HCT116 (cell line): ENCODE data around the gene PLCL2. TPM values are rescaled to one million over a fixed set of nuclear protein-coding genes. Genes with fewer than 3 reads are reported as not detected.

Source experiments
- ATAC-seq: fragments of 200-7000 bp; cut with Tn5 transposase; 2 replicates; pipeline ENCODE4 v1.9.1; 2020; ENCODE audit warnings: mild to moderate bottlenecking, moderate library complexity
- BruUV-seq: library from RNA; stranded (reverse); fragments of 400-500 nt; replicated peaks from 2 replicates; lab custom pipeline; 2021; lab: Mats Ljungman, UMichigan
- CTCF ChIA-PET: fragments of 300-600 bp; sonication (Branson Sonifier 250); formaldehyde crosslinking; loops from one replicate; lab custom pipeline; 2021; ENCODE audit warnings: antibody characterized with exemption; lab: Charles Lee
- POLR2A ChIA-PET: fragments of 300-600, 350-600 bp; sonication (Branson Sonifier 250); formaldehyde crosslinking; loops from one replicate; lab custom pipeline; 2021; ENCODE audit warnings: antibody characterized with exemption; lab: Charles Lee
- RAD21 ChIA-PET, 2 experiments: fragments of 300-600 bp; sonication (Branson Sonifier 250); formaldehyde crosslinking; loops; one replicate each; lab custom pipeline; 2023; ENCODE audit warnings: low total read pairs in 2 of 2; ENCODE audit not compliant: uncharacterized antibody in 2 of 2, unreplicated experiment in 2 of 2, low non-redundant PET in 1 of 2; lab: Charles Lee
- DNase-seq: peaks from one replicate; pipeline ENCODE4 v3.0.0-alpha.2; 2010; ENCODE audit warnings: low read depth, low spot score
- H2AFZ ChIP-seq: fragments of 200-600 bp; shearing (Covaris generic), sonication (generic); 2 replicates; pipeline ENCODE4 v1.6.1; 2017; ENCODE audit warnings: low read depth, mixed run types, mixed read lengths, antibody characterized with exemption, low read length; ENCODE audit not compliant: poor library complexity, severe bottlenecking
- H3K27ac ChIP-seq: 2 replicates; pipeline ENCODE4 v1.5.1; 2012; ENCODE audit warnings: low read depth, low read length
- H3K27me3 ChIP-seq: fragments of 200-600 bp; sonication (generic); 2 replicates; pipeline ENCODE4 v1.6.1; 2016; ENCODE audit warnings: mixed run types, low read length, mixed read lengths; ENCODE audit not compliant: insufficient read depth
- H3K36me3 ChIP-seq, 2 experiments: fragments of 200-500 bp in 1 of 2; fragments of 200-600 bp in 1 of 2; sonication (Bioruptor generic) in 1 of 2; sonication (generic) in 1 of 2; 2 replicates each; pipeline versions ENCODE4 v1.5.1 to v1.6.1; 2014 to 2016; ENCODE audit warnings: low read length in 2 of 2, inconsistent platforms in 1 of 2, mixed read lengths in 1 of 2, mixed run types in 1 of 2; ENCODE audit not compliant: insufficient read depth in 2 of 2, control insufficient read depth in 1 of 2
- H3K4me1 ChIP-seq, 2 experiments: fragments of 200-600 bp in 1 of 2; sonication (generic) in 1 of 2; 2 replicates each; pipeline versions ENCODE4 v1.5.1 to v1.6.1; 2012 to 2017; ENCODE audit warnings: low read length in 2 of 2, inconsistent platforms in 1 of 2, mild to moderate bottlenecking in 1 of 2, mixed read lengths in 1 of 2, mixed run types in 1 of 2, moderate library complexity in 1 of 2; ENCODE audit not compliant: insufficient read depth in 2 of 2, control insufficient read depth in 1 of 2
- H3K4me2 ChIP-seq: fragments of 200-600 bp; sonication (generic); 2 replicates; pipeline ENCODE4 v1.6.1; 2017; ENCODE audit warnings: mixed run types, low read length, mixed read lengths
- H3K4me3 ChIP-seq, 2 experiments: fragments of 200-600 bp in 1 of 2; sonication (generic) in 1 of 2; replicated peaks in 1 of 2; 2 replicates each; pipeline ENCODE4 v1.5.1; 2011 to 2016; ENCODE audit warnings: low read length in 2 of 2, control low read depth in 1 of 2, low read depth in 1 of 2, mild to moderate bottlenecking in 1 of 2, mixed read lengths in 1 of 2, mixed run types in 1 of 2
- H3K79me2 ChIP-seq: fragments of 200-600 bp; sonication (generic); 2 replicates; pipeline ENCODE4 v1.6.1; 2017; ENCODE audit warnings: mild to moderate bottlenecking, mixed run types, low read length, moderate library complexity, mixed read lengths; ENCODE audit not compliant: insufficient read depth
- H3K9ac ChIP-seq: fragments of 200-600 bp; sonication (generic); 2 replicates; pipeline ENCODE4 v1.6.1; 2016; ENCODE audit warnings: low read length, mixed read lengths
- H3K9me2 ChIP-seq: fragments of 200-600 bp; sonication (generic), shearing (Covaris generic); 2 replicates; pipeline ENCODE4 v1.6.1; 2017; ENCODE audit warnings: mixed run types, mild to moderate bottlenecking, moderate library complexity; ENCODE audit not compliant: insufficient read depth
- H3K9me3 ChIP-seq, 2 experiments: fragments of 200-500 bp in 1 of 2; fragments of 200-600 bp in 1 of 2; sonication (Bioruptor generic) in 1 of 2; sonication (generic) in 1 of 2; 2 replicates each; pipeline ENCODE4 v1.6.1; 2014 to 2017; ENCODE audit warnings: low read length in 2 of 2, mixed read lengths in 2 of 2, inconsistent platforms in 1 of 2, low read depth in 1 of 2, mild to moderate bottlenecking in 1 of 2, mixed run types in 1 of 2, moderate library complexity in 1 of 2; ENCODE audit not compliant: control insufficient read depth in 1 of 2, insufficient read depth in 1 of 2
- H4K20me1 ChIP-seq: fragments of 200-600 bp; sonication (generic), shearing (Covaris generic); 2 replicates; pipeline ENCODE4 v1.6.1; 2017; ENCODE audit warnings: mixed run types, mild to moderate bottlenecking, moderate library complexity; ENCODE audit not compliant: insufficient read depth
- CBX3 ChIP-seq: IDR thresholded peaks from 2 replicates; pipeline ENCODE4 v1.6.1; 2012; ENCODE audit warnings: low read depth
- CEBPB ChIP-seq: IDR thresholded peaks from 2 replicates; pipeline ENCODE4 v1.6.1; 2012; ENCODE audit warnings: low read depth
- EGR1 ChIP-seq: IDR thresholded peaks from 2 replicates; pipeline ENCODE4 v1.6.1; 2012; ENCODE audit warnings: low read depth
- ELF1 ChIP-seq: IDR thresholded peaks from 2 replicates; pipeline ENCODE4 v1.6.1; 2012; ENCODE audit warnings: low read depth, borderline replicate concordance
- FOSL1 ChIP-seq: IDR thresholded peaks from 2 replicates; pipeline ENCODE4 v1.6.1; 2012; ENCODE audit warnings: low read depth
- JUND ChIP-seq: IDR thresholded peaks from 2 replicates; pipeline ENCODE4 v1.6.1; 2012
- RAD21 ChIP-seq: IDR thresholded peaks from 2 replicates; pipeline ENCODE4 v1.6.1; 2012; ENCODE audit warnings: low read depth, mild to moderate bottlenecking
- SIN3A ChIP-seq: IDR thresholded peaks from 2 replicates; pipeline ENCODE4 v1.6.1; 2012; ENCODE audit warnings: low read depth
- YY1 ChIP-seq: IDR thresholded peaks from 2 replicates; pipeline ENCODE4 v1.6.1; 2011; ENCODE audit warnings: low read length, low read depth, moderate library complexity, mild to moderate bottlenecking; ENCODE audit not compliant: insufficient replicate concordance; ENCODE audit errors: extremely low read depth
- ZFX ChIP-seq: fragments of 450-650 bp; IDR thresholded peaks from 2 replicates; pipeline ENCODE4 v1.6.1; 2017
- intact Hi-C: fragments of 100-400 bp; cut with micrococcal nuclease; formaldehyde crosslinking; loops from 2 replicates; pipeline ENCODE4 v1.10.0; 2022
- total RNA-seq: library from RNA; stranded (reverse); gene quantifications from one replicate; pipeline ENCODE4 v1.2.1, GENCODE V29; 2021; ENCODE audit not compliant: unreplicated experiment
- TF ChIP-seq, protein P1 (sequence below): IDR thresholded peaks from 2 replicates; pipeline ENCODE4 v1.6.1; 2012
- TF ChIP-seq, protein P2 (sequence below): IDR thresholded peaks from 2 replicates; pipeline ENCODE4 v1.6.1; 2012; ENCODE audit warnings: low read depth

Gene PLCL2
- total RNA-seq, 1 experiment from 2014 or later: 2.2 TPM

DNA sequence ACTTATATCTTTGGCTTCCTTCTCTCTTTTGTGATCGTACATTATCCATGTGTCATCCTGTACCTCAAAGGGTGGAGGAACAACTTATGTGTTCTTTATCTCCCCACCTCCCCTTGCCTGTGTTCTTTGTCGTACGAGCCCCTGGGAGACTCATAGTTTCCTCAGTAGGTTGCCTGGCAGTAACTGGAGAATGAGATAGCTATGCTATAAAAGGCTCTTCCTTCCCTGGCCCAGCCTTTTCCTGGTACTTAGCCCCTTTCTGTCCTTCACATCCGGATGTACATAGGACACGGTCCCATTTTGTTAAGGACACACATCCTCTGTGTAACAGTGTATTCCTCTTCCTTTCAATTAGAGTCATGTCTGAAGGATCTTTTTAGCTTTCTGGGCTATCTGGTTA, 32.1 kb downstream of the PLCL2 start:
- intact Hi-C loops: no loop called here
- BruUV-seq: no TSS peak
- peaks cover 0 to 9% of the 10 kb centered on the region in 2 experiments; a peak in 1 of 4 replicates for H3K4me1 ChIP-seq
- H3K79me2 ChIP-seq: no peaks in the 10 kb centered on the region
- POLR2A ChIA-PET: no interaction called here
- no peak overlapping the region for H2AFZ ChIP-seq
- no peaks in the 10 kb centered on the region for H3K9me3 ChIP-seq
- DNase-seq: no peak
- no peaks in the 10 kb centered on the region for H4K20me1 ChIP-seq
- TF ChIP-seq EGR1 (no peak), SIN3A (no peak), FOSL1 (no peak), CBX3 (no peak), ZFX (no peak), ELF1 (no peak), RAD21 (no peak), JUND (no peak), YY1 (no peak), CEBPB (no peak)
- TF ChIP-seq, protein P1, sequence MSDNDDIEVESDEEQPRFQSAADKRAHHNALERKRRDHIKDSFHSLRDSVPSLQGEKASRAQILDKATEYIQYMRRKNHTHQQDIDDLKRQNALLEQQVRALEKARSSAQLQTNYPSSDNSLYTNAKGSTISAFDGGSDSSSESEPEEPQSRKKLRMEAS: no peak
- TF ChIP-seq, protein P2, sequence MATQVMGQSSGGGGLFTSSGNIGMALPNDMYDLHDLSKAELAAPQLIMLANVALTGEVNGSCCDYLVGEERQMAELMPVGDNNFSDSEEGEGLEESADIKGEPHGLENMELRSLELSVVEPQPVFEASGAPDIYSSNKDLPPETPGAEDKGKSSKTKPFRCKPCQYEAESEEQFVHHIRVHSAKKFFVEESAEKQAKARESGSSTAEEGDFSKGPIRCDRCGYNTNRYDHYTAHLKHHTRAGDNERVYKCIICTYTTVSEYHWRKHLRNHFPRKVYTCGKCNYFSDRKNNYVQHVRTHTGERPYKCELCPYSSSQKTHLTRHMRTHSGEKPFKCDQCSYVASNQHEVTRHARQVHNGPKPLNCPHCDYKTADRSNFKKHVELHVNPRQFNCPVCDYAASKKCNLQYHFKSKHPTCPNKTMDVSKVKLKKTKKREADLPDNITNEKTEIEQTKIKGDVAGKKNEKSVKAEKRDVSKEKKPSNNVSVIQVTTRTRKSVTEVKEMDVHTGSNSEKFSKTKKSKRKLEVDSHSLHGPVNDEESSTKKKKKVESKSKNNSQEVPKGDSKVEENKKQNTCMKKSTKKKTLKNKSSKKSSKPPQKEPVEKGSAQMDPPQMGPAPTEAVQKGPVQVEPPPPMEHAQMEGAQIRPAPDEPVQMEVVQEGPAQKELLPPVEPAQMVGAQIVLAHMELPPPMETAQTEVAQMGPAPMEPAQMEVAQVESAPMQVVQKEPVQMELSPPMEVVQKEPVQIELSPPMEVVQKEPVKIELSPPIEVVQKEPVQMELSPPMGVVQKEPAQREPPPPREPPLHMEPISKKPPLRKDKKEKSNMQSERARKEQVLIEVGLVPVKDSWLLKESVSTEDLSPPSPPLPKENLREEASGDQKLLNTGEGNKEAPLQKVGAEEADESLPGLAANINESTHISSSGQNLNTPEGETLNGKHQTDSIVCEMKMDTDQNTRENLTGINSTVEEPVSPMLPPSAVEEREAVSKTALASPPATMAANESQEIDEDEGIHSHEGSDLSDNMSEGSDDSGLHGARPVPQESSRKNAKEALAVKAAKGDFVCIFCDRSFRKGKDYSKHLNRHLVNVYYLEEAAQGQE: no peak
- TF ChIP-seq, all 23 proteins: peak for 0
- no peak for ATAC-seq
- H3K4me3 ChIP-seq: no peak overlapping the region
- RAD21 ChIA-PET: no interaction called here
- no peaks in the 10 kb centered on the region for H3K9me2 ChIP-seq
- no peak overlapping the region for H3K9ac ChIP-seq
- H3K27me3 ChIP-seq: no peaks in the 10 kb centered on the region
- H3K4me2 ChIP-seq: no peak overlapping the region
- CTCF ChIA-PET: no interaction called here
- no peaks in the 10 kb centered on the region for H3K36me3 ChIP-seq
- H3K27ac ChIP-seq: no peak overlapping the region
